HG02610 (cell line): ENCODE results near the gene PBRM1.

Source experiments
- ATAC-seq: cut with Tn5 transposase; IDR thresholded peaks from one replicate; pipeline ENCODE4 v1.9.1; 2021; ENCODE audit warnings: mild to moderate bottlenecking, moderate library complexity; ENCODE audit not compliant: unreplicated experiment

The PBRM1 gene

DNA sequence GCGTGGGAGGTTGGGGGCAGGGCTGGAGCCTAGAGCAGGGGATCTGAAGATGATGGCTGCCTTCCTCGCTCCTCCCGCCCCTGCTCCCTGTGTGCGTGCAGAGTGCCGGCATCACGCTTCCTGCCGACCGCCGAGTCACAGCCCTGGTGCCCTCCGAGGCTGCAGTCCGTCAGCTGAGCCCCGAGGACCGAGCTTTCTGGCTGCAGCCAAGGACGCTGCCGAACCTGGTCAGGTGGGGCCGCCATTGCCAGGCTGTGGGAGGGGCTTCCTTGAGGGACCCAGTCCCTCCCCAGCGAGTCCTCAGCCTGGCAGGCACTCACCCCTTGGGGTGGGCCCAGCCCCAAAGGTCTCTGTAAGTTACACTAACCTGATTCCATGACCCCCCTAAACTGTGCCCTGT is 173.0 kb downstream of the PBRM1 start:
- ATAC-seq, result no peak

DNA sequence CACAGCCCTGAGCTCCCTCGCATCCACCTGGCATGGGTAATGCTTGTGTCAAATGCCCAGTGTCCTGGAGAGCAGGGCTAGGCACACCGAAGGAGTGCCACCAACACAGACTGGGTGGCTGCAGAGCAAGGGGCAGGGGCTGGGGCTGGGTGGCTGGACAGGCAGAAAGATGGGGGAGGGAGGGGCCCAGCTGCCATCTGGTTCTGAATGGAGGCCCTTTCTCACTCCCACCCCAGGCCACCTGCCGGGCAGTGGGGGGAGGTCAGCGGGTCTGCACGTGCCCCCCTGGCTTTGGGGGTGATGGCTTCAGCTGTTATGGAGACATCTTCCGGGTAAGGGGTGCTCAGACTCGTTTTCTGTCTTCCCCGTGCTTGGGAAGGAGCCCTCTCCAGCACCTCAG is 173.6 kb downstream of the PBRM1 start:
- no peak for ATAC-seq

DNA sequence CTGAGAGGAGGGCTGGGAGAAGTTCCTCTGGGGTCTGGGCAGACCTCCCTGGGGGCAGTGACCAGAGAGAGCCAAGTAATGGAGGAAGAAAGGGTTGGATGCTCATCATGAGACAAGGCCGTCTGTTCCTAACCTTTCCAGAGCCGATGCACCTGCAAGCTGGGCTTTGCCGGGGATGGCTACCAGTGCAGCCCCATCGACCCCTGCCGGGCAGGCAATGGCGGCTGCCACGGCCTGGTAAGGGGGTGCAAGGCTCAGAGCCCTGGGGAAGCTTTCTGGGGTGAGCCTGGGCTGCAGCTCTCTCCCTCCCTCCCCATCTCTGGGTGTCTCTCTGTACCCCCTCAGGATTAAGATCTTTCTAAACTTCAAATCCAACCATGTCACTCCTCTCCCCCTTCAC is 174.2 kb downstream of the PBRM1 start:
- ATAC-seq, result no peak

DNA sequence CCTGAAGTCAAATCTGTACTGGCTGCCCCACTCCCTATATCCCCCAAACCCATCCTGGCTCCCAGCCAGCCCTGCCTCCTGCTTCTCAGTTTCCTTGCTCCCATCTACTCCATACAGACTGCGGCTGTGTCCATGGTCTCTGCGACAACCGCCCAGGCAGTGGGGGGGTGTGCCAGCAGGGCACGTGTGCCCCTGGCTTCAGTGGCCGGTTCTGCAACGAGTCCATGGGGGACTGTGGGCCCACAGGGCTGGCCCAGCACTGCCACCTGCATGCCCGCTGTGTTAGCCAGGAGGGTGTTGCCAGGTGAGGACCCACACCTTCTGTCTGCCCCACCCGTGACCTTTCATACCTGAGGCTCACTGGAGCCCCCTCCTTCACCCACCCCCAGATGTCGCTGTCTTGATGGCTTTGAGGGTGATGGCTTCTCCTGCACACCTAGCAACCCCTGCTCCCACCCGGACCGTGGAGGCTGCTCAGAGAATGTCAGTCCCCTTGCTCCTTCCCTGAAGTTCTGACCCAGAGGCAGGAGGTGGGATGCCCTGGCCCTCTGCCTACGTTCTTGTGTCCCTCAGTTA is 175.9 kb downstream of the PBRM1 start:
- ATAC-seq, result no peak

DNA sequence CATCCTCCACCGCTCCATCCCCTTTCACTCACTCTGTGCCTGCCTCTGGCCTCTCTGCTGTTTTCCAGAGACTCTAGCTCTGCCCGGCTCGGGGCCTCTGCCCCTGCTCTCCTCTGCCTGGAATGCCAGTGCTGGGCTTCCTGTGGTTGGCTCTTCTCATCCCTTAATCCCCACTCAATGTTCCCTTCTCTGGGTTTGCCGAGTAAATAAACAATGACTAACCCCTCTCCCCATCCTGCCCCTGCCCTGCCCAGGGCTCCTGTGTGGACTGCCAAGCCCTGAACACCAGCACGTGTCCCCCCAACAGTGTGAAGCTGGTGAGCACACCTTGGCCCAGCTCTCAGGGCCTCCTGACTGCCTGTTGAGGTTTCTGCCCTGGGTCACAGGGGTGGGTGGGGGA is 178.4 kb downstream of the PBRM1 start:
- ATAC-seq, result no peak

DNA sequence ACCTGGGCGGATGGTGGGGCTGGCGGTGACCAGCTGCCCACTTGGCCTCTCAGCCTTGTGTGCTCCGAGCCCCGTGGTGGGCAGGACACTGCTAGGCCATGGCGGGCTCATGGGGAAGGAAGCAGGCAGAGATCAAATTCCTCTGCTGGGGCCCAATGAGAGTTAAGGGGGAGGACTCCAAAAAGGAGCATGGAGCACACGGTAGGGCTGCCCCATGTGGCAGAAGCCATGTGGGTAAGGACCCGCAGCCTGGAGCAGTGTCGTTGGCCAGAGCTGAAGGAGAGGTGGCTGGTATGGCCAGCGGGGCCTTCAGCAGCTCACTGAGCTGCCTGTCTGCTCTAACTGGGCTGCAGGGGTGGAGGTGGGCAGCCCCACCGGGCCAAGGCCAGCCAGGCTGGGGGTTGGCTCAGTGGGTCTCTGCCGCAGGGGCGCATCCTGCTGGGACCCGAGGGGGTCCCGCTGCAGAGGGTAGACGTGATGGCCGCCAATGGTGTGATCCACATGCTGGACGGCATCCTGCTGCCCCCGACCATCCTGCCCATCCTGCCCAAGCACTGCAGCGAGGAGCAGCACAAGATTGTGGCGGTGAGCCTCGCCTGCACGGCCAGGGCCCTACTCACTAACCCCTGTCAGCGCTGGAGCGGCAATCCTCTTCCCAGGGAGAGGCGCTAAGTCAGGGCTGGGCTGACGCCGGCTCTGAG is 179.3 kb downstream of the PBRM1 start:
- no peak for ATAC-seq

DNA sequence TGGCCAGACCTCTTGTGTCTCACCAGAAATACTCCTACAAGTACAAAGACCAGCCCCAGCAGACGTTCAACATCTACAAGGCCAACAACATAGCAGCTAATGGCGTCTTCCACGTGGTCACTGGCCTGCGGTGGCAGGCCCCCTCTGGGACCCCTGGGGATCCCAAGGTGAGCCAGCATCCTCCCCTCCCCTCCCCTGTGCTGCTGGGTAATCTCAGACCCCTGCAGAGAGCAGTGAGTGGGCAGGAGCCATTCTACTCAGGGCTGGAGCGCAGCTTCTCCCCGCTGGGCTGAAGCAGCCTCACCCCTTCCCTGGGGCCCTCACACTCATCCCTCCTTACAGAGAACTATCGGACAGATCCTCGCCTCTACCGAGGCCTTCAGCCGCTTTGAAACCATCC is 180.7 kb downstream of the PBRM1 start:
- no peak for ATAC-seq

DNA sequence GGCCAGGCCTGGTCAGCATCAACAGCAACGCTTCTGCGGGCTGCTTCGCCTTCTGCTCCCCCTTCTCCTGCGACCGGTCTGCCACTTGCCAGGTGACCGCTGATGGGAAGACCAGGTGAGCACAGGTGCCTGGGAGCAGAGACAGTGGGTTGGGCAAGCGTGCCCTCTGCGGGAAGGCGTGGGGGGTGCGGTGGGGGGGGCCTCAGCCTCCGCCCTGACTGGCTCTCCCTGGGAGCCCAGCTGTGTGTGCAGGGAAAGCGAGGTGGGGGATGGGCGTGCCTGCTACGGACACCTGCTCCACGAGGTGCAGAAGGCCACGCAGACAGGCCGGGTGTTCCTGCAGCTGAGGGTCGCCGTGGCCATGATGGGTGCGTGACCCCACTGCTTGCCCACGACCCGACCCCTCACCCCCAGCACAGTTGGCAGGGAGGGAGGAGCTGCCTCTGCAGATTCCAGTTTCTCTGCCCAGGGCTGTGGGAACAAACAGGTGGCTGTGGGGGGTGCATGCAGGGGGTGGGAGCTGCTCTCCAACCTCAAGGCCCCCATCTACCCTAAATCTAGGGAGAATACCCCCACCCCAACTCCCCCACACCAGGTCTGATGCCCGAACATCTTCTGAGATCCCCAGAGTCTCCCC is 181.8 kb downstream of the PBRM1 start:
- ATAC-seq, result no peak

DNA sequence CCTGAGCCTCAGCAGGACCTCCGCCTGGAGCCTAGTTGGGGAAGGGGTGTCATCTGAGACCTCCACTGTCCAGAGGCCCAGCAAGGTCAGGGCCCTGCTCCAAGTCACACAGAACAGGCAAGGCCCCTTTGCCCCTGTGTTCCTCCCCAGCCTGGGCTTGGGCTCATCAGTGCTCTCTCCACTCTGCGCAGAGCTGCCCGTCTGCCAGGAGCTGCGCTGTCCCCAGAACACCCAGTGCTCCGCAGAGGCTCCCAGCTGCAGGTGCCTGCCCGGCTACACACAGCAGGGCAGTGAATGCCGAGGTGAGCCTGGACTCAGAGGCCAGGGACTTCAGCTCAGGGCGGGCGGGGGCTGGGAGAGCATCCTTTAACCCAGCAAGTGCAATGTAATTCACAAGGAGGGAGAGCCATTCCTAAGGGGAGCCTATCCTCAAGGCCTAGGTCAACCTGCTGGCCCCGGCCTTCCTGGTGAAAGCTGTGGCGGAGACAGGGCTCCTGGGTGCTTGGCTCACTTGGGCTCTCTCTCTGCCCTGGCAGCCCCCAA is 182.8 kb downstream of the PBRM1 start:
- ATAC-seq, result no peak

DNA sequence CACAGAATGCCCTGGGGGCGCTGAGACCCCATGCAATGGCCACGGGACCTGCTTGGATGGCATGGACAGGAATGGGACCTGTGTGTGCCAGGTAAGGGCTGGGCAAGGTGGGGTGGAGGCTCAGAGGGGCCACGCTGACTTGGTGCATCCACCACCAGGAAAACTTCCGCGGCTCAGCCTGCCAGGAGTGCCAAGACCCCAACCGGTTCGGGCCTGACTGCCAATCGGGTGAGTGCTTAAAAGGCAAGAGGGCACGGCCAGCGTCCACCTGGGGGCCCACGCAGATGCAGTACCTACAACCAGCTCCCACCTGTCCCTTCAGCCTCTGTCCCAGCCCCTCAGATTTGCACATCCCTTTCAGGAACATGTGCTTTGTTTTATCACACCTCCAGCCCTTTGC is 183.7 kb downstream of the PBRM1 start:
- ATAC-seq, result no peak

DNA sequence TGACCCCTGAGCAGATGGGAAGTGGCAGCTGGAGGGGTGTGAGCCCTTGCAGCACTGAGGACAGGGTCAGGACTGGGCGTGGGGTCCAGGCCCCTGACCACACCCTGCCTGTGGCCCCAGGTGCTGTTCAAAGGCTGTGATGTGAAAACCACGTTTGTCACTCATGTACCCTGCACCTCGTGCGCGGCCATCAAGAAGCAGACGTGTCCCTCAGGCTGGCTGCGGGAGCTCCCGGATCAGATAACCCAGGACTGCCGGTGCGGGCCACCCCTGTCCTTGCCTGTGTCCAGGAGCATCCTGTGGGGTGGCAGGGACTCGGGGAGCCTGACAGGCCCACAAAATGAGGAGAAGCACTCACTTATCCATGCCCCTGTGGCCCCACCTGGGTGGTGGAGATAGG is 184.7 kb downstream of the PBRM1 start:
- ATAC-seq, result no peak

DNA sequence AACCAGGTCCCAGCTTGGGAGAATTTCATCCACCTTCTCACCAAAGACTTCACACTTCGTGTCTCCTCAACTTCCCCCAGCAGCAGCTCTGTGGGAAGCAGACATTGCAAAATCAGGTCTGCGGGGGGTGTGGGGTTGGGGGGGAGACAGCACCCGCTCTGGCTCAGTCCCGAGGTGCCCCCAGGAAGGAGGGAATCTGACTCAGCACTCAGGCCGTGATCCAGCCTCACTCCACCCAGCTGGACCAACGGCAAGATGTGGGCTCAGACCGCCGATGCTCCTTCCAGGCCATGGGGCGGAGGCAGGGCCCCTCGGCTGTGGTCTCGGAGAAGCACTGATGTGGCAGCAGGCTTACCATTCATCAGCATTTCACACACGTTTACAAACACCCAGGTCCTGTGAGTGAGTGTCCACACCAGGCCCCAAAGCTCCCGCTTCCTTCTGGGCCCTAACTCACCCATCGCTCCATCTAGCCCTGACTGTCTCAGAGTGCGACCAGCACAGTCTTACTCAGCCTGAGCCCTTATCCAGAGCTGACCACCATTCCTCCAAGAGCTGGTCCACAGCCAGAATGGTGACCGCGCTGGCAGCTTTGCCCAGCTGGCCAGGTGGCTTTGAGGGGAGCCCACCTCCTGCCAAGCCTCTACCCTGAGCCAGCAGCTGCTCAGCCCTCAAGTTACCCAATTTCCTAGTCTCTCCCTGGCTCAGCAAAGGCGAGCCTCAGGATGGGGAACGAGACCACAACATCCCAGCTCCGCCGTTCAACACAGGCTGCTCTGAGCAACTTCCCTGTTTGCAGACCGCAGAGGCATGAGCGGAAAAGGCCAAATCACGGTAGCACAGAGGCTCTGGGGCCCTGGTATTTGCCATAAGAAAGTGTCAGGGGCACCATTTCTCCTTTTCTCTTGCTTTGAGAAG is 187.3 kb downstream of the PBRM1 start:
- no peak for ATAC-seq

DNA sequence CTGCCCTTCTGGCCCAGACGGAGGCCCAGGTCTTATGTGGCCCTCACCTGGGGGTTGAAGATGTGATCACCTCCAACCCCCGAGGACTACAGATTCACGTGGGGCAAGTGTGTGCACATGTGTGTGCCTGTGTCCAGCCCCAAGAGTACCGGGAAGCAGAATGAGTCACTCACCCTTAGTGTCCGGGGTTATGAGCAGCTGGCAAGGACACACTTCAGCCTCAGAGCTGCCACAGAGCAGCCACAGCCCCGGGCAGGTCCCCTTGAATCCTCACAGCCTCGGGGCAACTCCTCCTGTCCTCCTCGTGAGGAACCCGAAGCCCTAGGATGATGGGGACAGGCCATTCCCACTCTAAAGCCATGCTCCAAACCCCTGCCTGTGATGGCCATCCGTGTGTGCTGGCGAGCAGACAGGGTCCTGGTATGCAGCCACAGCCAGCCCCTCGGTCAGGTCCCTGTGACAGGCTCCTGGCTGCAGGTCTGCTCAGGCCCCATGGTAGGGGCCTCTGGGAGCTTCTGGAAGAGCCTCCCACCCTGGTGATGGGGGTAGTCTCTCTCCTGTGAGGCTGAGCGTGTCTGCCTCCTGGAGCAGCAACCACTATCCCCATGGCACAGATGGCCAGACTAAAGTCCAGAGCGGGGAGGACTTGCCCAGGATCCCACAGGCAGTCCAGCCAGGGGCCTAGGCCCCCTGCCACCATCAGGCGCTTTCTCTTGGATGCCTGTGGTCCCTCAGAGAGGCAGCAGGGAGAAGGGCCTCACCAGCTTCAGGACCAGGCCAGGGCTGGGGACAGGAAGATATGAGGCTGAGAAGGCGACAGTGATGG is 189.7 kb downstream of the PBRM1 start:
- ATAC-seq, result no peak
